H1 (cell line): ENCODE results near the gene TPP2. TPM values are rescaled to one million over a fixed set of nuclear protein-coding genes. Genes with fewer than 3 reads are reported as not detected.

ENCODE experiments used
- CTCF ChIA-PET: fragments of 300-600 bp; sonication (Branson Sonifier 250); formaldehyde crosslinking; loops from one replicate; lab custom pipeline; 2021; ENCODE audit not compliant: partially characterized antibody; lab: Charles Lee
- POLR2A ChIA-PET: fragments of 300-600 bp; sonication (Branson Sonifier 250); formaldehyde crosslinking; loops from one replicate; lab custom pipeline; 2021; ENCODE audit warnings: inconsistent platforms; ENCODE audit not compliant: partially characterized antibody; lab: Charles Lee
- DNase-seq, 2 experiments: peaks; one replicate each; pipeline versions ENCODE4 v3.0.0 to v3.0.0-alpha.2; 2010 to 2022; ENCODE audit warnings: low spot score in 2 of 2, low read depth in 1 of 2, mixed read lengths in 1 of 2
- FAIRE-seq: peaks from 2 replicates; lab custom pipeline; 2011; peaks lifted over from hg19 to GRCh38; lab: Jason Lieb, UNC
- H2AFZ ChIP-seq: 2 replicates; pipeline ENCODE4 v1.8.1; 2012; ENCODE audit warnings: low read length, inconsistent platforms
- H2AK5ac ChIP-seq: 2 replicates; pipeline ENCODE4 v1.6.1; 2013; ENCODE audit warnings: low read depth, low read length
- H2BK120ac ChIP-seq: replicated peaks from 2 replicates; pipeline ENCODE3; 2013; ENCODE audit warnings: low read depth, low read length, inconsistent platforms
- H2BK12ac ChIP-seq: 2 replicates; pipeline ENCODE4 v1.6.1; 2013; ENCODE audit warnings: low read depth, low read length
- H2BK15ac ChIP-seq: 2 replicates; pipeline ENCODE4 v1.6.1; 2013; ENCODE audit warnings: low read length
- H2BK20ac ChIP-seq: 2 replicates; pipeline ENCODE4 v1.6.1; 2013; ENCODE audit warnings: low read length
- H2BK5ac ChIP-seq: 2 replicates; pipeline ENCODE4 v1.6.1; 2013; ENCODE audit warnings: low read depth, low read length
- H3K14ac ChIP-seq: 2 replicates; pipeline ENCODE4 v1.6.1; 2013; ENCODE audit warnings: inconsistent platforms; ENCODE audit not compliant: insufficient read length
- H3K18ac ChIP-seq: 2 replicates; pipeline ENCODE4 v1.6.1; 2013; ENCODE audit warnings: low read length; ENCODE audit errors: extremely low read depth
- H3K23ac ChIP-seq: 2 replicates; pipeline ENCODE4 v1.6.1; 2013; ENCODE audit warnings: inconsistent platforms; ENCODE audit not compliant: insufficient read length
- H3K23me2 ChIP-seq: 2 replicates; pipeline ENCODE4 v1.6.1; 2013; ENCODE audit warnings: low read depth, low read length
- H3K27ac ChIP-seq: 2 replicates; pipeline ENCODE4 v1.6.1; 2011; ENCODE audit warnings: low read depth, low read length, inconsistent platforms
- H3K27me3 ChIP-seq, 4 experiments: replicated peaks in 1 of 4; 1 replicate in 1 of 4; 2 replicates in 3 of 4; pipeline versions ENCODE4 v1.6.1 to v1.8.1; 2011 to 2013; ENCODE audit warnings: low read length in 3 of 4, mild to moderate bottlenecking in 3 of 4, inconsistent platforms in 2 of 4, mixed read lengths in 2 of 4, moderate library complexity in 1 of 4; ENCODE audit not compliant: control insufficient read depth in 3 of 4, insufficient read depth in 3 of 4; ENCODE audit errors: extremely low read depth in 1 of 4
- H3K36me3 ChIP-seq, 4 experiments: 2 replicates each; pipeline versions ENCODE4 v1.6.1 to v1.8.1; 2011 to 2013; ENCODE audit warnings: mild to moderate bottlenecking in 4 of 4, low read length in 3 of 4, moderate library complexity in 2 of 4, control low read depth in 1 of 4, inconsistent platforms in 1 of 4; ENCODE audit not compliant: insufficient read depth in 4 of 4, control insufficient read depth in 2 of 4
- H3K4ac ChIP-seq: replicated peaks from 2 replicates; pipeline ENCODE3; 2013; ENCODE audit warnings: low read length, low read depth, mixed read lengths, inconsistent platforms; ENCODE audit not compliant: insufficient read length
- H3K4me1 ChIP-seq, 4 experiments: replicated peaks in 1 of 4; 1 replicate in 1 of 4; 2 replicates in 3 of 4; pipeline versions ENCODE4 v1.6.1 to v1.8.1; 2011 to 2013; ENCODE audit warnings: low read length in 3 of 4, inconsistent platforms in 2 of 4, mixed read lengths in 1 of 4; ENCODE audit not compliant: insufficient read depth in 4 of 4, control insufficient read depth in 3 of 4
- H3K4me2 ChIP-seq, 2 experiments: 2 replicates each; pipeline versions ENCODE4 v1.6.1 to v1.8.1; 2011 to 2013; ENCODE audit warnings: low read depth in 2 of 2, low read length in 2 of 2, control low read depth in 1 of 2, inconsistent platforms in 1 of 2, mild to moderate bottlenecking in 1 of 2; ENCODE audit not compliant: insufficient read depth in 1 of 2
- H3K4me3 ChIP-seq, 4 experiments: fragments of 200-600, 300-600 bp in 1 of 4; sonication (generic), shearing (Covaris generic), sonication (Bioruptor Twin) in 1 of 4; 2 replicates each; pipeline versions ENCODE4 v1.5.1 to v1.8.1; 2011 to 2016; ENCODE audit warnings: low read length in 4 of 4, low read depth in 3 of 4, control low read depth in 2 of 4, inconsistent platforms in 2 of 4, mild to moderate bottlenecking in 2 of 4, mixed read lengths in 1 of 4, moderate library complexity in 1 of 4; ENCODE audit not compliant: insufficient read depth in 2 of 4; ENCODE audit errors: extremely low read depth in 1 of 4
- H3K56ac ChIP-seq: replicated peaks from 2 replicates; pipeline ENCODE3; 2013; ENCODE audit warnings: low read depth, mild to moderate bottlenecking, mixed read lengths, low read length, inconsistent platforms; ENCODE audit not compliant: insufficient read length
- H3K79me1 ChIP-seq: 2 replicates; pipeline ENCODE4 v1.6.1; 2013; ENCODE audit warnings: low read depth, low read length, control low read depth
- H3K79me2 ChIP-seq, 2 experiments: 2 replicates each; pipeline versions ENCODE4 v1.6.1 to v1.8.1; 2012 to 2013; ENCODE audit warnings: low read length in 2 of 2, mild to moderate bottlenecking in 2 of 2, inconsistent platforms in 1 of 2; ENCODE audit not compliant: insufficient read depth in 2 of 2, control insufficient read depth in 1 of 2
- H3K9ac ChIP-seq, 4 experiments: replicated peaks in 1 of 4; 1 replicate in 1 of 4; 2 replicates in 3 of 4; pipeline versions ENCODE4 v1.6.1 to v1.8.1; 2011 to 2013; ENCODE audit warnings: low read depth in 3 of 4, low read length in 3 of 4, control low read depth in 2 of 4, mild to moderate bottlenecking in 2 of 4, moderate library complexity in 2 of 4, inconsistent platforms in 1 of 4; ENCODE audit errors: extremely low read depth in 1 of 4
- H3K9me3 ChIP-seq, 2 experiments: 2 replicates each; pipeline versions ENCODE4 v1.6.1 to v1.8.1; 2012 to 2013; ENCODE audit warnings: mild to moderate bottlenecking in 2 of 2, moderate library complexity in 2 of 2, control low read depth in 1 of 2, inconsistent platforms in 1 of 2, low read depth in 1 of 2, low read length in 1 of 2, mixed read lengths in 1 of 2; ENCODE audit not compliant: insufficient read depth in 2 of 2
- H4K20me1 ChIP-seq, 2 experiments: replicated peaks in 1 of 2; 2 replicates each; pipeline versions ENCODE3 to v1.8.1; 2011 to 2013; ENCODE audit warnings: inconsistent platforms in 2 of 2, low read length in 2 of 2, mild to moderate bottlenecking in 1 of 2; ENCODE audit not compliant: insufficient read depth in 2 of 2, control insufficient read depth in 1 of 2
- H4K5ac ChIP-seq: 2 replicates; pipeline ENCODE4 v1.6.1; 2013; ENCODE audit warnings: low read length, low read depth, mixed read lengths, inconsistent platforms; ENCODE audit not compliant: insufficient read length
- H4K8ac ChIP-seq: 2 replicates; pipeline ENCODE4 v1.8.0; 2013; ENCODE audit warnings: mild to moderate bottlenecking, moderate library complexity, low read length, inconsistent platforms; ENCODE audit not compliant: insufficient read depth; ENCODE audit errors: extremely low read depth
- H4K91ac ChIP-seq: replicated peaks from 2 replicates; pipeline ENCODE3; 2013; ENCODE audit warnings: low read length, mixed read lengths, inconsistent platforms; ENCODE audit not compliant: insufficient read length
- BRCA1 ChIP-seq: IDR thresholded peaks from 2 replicates; pipeline ENCODE4 v1.6.1; 2012; ENCODE audit warnings: low read depth, low read length, improper control_type of control experiment
- CBX8 ChIP-seq: fragments of 300-800, 300-1000 bp; sonication (generic); IDR thresholded peaks from 2 replicates; pipeline ENCODE4 v1.7.1; 2016; ENCODE audit warnings: low read depth, low read length, borderline replicate concordance
- CREB1 ChIP-seq: IDR thresholded peaks from 2 replicates; pipeline ENCODE4 v1.6.1; 2012; ENCODE audit warnings: inconsistent platforms
- EZH2 ChIP-seq: fragments of 200-600 bp; sonication (generic); IDR thresholded peaks from 2 replicates; pipeline ENCODE4 v1.7.1; 2012; ENCODE audit warnings: low read depth, mild to moderate bottlenecking, moderate library complexity, low read length, inconsistent platforms; ENCODE audit not compliant: severe bottlenecking
- HDAC6 ChIP-seq: IDR thresholded peaks from one replicate; pipeline ENCODE4 v1.7.1; 2012; ENCODE audit warnings: low read depth, mild to moderate bottlenecking, inconsistent platforms, low read length, moderate library complexity
- NANOG ChIP-seq: IDR thresholded peaks from 2 replicates; pipeline ENCODE4 v1.6.1; 2011; ENCODE audit warnings: low read length, low read depth, mild to moderate bottlenecking, inconsistent platforms; ENCODE audit not compliant: insufficient read depth, poor library complexity, severe bottlenecking
- PHF8 ChIP-seq: fragments of 200-600 bp; sonication (generic); conservative IDR thresholded peaks from 2 replicates; pipeline ENCODE4 v1.7.1; 2012; ENCODE audit warnings: low read depth, mild to moderate bottlenecking, inconsistent platforms, low read length, moderate library complexity
- SIRT6 ChIP-seq: IDR thresholded peaks from one replicate; pipeline ENCODE4 v1.7.1; 2012; ENCODE audit warnings: low read length, inconsistent platforms
- SP2 ChIP-seq: IDR thresholded peaks from 2 replicates; pipeline ENCODE4 v1.6.1; 2012; ENCODE audit warnings: mild to moderate bottlenecking, low read length, inconsistent platforms
- TAF1 ChIP-seq: IDR thresholded peaks from 2 replicates; pipeline ENCODE4 v1.6.1; 2011; ENCODE audit warnings: mild to moderate bottlenecking, low read depth, low read length
- WGBS, 2 experiments: shearing (Covaris generic) in 1 of 2; methylation state at CpG; one replicate each; pipeline versions ENCODE4 v1.1.6 to v1.1.7; 2013 to 2015; ENCODE audit warnings: low lambda C conversion rate in 2 of 2, mixed read lengths in 2 of 2, inconsistent platforms in 1 of 2, low coverage in 1 of 2, missing lambda C conversion rate in 1 of 2; ENCODE audit not compliant: insufficient replicate concordance in 2 of 2, insufficient coverage in 1 of 2, insufficient read length in 1 of 2; ENCODE audit errors: extremely low coverage in 1 of 2, missing lambda C conversion rate in 1 of 2; 5-methylcytosine and 5-hydroxymethylcytosine counted together
- polyA plus RNA-seq, 7 experiments: library from polyadenylated mRNA; depleted of rRNA in 3 of 7; stranded (reverse) in 5 of 7; unstranded in 2 of 7; fragments of >200 nt in 5 of 7; fragments of 200-250 nt in 2 of 7; gene quantifications; 1 replicate in 5 of 7; 2 replicates in 1 of 7; 4 replicates in 1 of 7; pipeline versions ENCODE4 v1.2.1 to v1.2.3, GENCODE V29; 2011 to 2013; ENCODE audit warnings: missing spikeins in 2 of 7, mixed read lengths in 2 of 7
- total RNA-seq: library from RNA; stranded (reverse); fragmentation: NEBNext Ultra II Directional; extraction: Animal tissue kit (Norgen Biotek cat#: 25700); gene quantifications from 2 replicates; pipeline ENCODE4 v1.2.1, GENCODE V29; 2021
- TF ChIP-seq, protein P1 (sequence below), 3 experiments: IDR thresholded peaks; 1 replicate in 2 of 3; 2 replicates in 1 of 3; pipeline versions ENCODE4 v1.5.1 to v1.6.1; 2011; ENCODE audit warnings: low read length in 3 of 3, mild to moderate bottlenecking in 3 of 3, inconsistent platforms in 2 of 3, low read depth in 1 of 3, moderate library complexity in 1 of 3; ENCODE audit not compliant: insufficient read depth in 1 of 3; ENCODE audit errors: control extremely low read depth in 1 of 3

Gene TPP2
- total and polyA plus RNA-seq, 2 of the 8 experiments (the other 6 are each of a cell fraction or from before 2014, with no cell fraction given): 15.9 to 85.7 TPM

DNA sequence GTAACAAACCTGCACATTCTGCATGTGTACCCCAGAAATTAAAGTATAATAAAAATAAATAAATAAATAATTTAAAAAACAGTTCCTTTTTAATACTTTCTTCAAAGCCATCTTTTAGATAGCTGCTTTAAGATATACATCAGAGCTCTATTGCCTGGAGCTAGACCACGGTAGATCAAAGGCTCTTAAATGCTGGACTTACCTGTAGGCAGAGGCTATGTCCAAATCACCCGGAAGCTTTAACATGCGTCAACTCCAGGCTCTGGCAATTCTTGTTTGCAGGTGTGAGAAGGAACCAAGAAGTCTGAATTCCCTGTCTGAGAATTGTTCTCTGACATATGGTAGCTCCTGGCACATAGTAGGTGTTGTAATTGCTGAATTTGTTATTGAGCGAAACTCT is 99.7 kb downstream of the TPP2 start:
- H4K91ac ChIP-seq: no peak overlapping the region
- H3K18ac ChIP-seq: no peak overlapping the region
- H3K9me3 ChIP-seq: peaks cover 0 to 5% of the 10 kb centered on the region in 2 experiments; a peak in 1 of 4 replicates
- H3K9ac ChIP-seq: no peak overlapping the region
- H2BK15ac ChIP-seq: no peak overlapping the region
- H3K79me2 ChIP-seq: no peaks in the 10 kb centered on the region
- H4K20me1 ChIP-seq: no peaks in the 10 kb centered on the region
- no peak overlapping the region for H4K5ac ChIP-seq
- 97% methylated on average over 4 of the region's 4 CpGs; no CpG with 5 or more reads in 1 of the 2 experiments for WGBS, 2 experiments
- no peak overlapping the region for H3K56ac ChIP-seq
- H2AK5ac ChIP-seq: no peak overlapping the region
- DNase-seq: no peak
- no peaks in the 10 kb centered on the region; the same call in 1 of the 2 replicates for H3K23me2 ChIP-seq
- no peaks in the 10 kb centered on the region for H3K27me3 ChIP-seq
- no peak overlapping the region for H3K4me3 ChIP-seq
- no peak overlapping the region for H2BK20ac ChIP-seq
- H3K4me2 ChIP-seq: no peak overlapping the region
- H2BK5ac ChIP-seq: no peak overlapping the region
- CTCF ChIA-PET: interaction anchor here (1.4 kb wide), 1 partner anchor 23 kb away, joined by 3 read pairs; no protein-coding TSS in a partner anchor
- no peaks in the 10 kb centered on the region for H3K79me1 ChIP-seq
- no peak overlapping the region for H2BK12ac ChIP-seq
- FAIRE-seq: no peak
- H3K36me3 ChIP-seq: no peaks in the 10 kb centered on the region
- POLR2A ChIA-PET: no interaction called here
- H3K4ac ChIP-seq: no peak overlapping the region
- H2AFZ ChIP-seq: no peak overlapping the region
- no peak overlapping the region for H3K27ac ChIP-seq
- no peak overlapping the region for H2BK120ac ChIP-seq
- no peak overlapping the region for H3K14ac ChIP-seq
- H4K8ac ChIP-seq: no peak overlapping the region
- peaks cover 0 to 12% (median 4%) of the 10 kb centered on the region in 4 experiments; a peak in 5 of 7 replicates for H3K4me1 ChIP-seq
- H3K23ac ChIP-seq: no peak overlapping the region
- no peak for TF ChIP-seq SIRT6
- TF ChIP-seq BRCA1: no peak
- TF ChIP-seq SP2: no peak
- TF ChIP-seq EZH2: no peak
- TF ChIP-seq TAF1: no peak
- no peak for TF ChIP-seq NANOG
- TF ChIP-seq, protein P1, sequence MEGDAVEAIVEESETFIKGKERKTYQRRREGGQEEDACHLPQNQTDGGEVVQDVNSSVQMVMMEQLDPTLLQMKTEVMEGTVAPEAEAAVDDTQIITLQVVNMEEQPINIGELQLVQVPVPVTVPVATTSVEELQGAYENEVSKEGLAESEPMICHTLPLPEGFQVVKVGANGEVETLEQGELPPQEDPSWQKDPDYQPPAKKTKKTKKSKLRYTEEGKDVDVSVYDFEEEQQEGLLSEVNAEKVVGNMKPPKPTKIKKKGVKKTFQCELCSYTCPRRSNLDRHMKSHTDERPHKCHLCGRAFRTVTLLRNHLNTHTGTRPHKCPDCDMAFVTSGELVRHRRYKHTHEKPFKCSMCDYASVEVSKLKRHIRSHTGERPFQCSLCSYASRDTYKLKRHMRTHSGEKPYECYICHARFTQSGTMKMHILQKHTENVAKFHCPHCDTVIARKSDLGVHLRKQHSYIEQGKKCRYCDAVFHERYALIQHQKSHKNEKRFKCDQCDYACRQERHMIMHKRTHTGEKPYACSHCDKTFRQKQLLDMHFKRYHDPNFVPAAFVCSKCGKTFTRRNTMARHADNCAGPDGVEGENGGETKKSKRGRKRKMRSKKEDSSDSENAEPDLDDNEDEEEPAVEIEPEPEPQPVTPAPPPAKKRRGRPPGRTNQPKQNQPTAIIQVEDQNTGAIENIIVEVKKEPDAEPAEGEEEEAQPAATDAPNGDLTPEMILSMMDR (IDR thresholded peaks at IDR 0.05; ENCODE audit: control extremely low read depth in 1 of 3, insufficient read depth in 1 of 3, low read depth in 1 of 3, low read length in 3 of 3): no peak
- no peak for TF ChIP-seq CBX8
- no peak for TF ChIP-seq CREB1
- TF ChIP-seq HDAC6: no peak
- TF ChIP-seq PHF8: no peak
